ENCODE data around the gene TMEM201. TPM values are rescaled to one million over a fixed set of nuclear protein-coding genes. Genes with fewer than 3 reads are reported as not detected.

TMEM201 gene
- total and polyA plus RNA-seq, 4 donors, result 1.5 to 3.5 (median 2.9) TPM

GRCh38 chr1:9555942-9556341 lies 32.8 kb upstream of the TMEM201 start:
- H3K27me3 ChIP-seq (ENCODE audit: control insufficient read depth in 4 of 4, insufficient read depth in 4 of 4, low read length in 3 of 4), result no peaks in the 10 kb centered on the region
- H3K4me1 ChIP-seq (ENCODE audit: control insufficient read depth in 4 of 4, insufficient read depth in 4 of 4, low read length in 3 of 4), result peaks cover 4 to 37% (median 20%) of the 10 kb centered on the region in 4 donors
- H3K9me3 ChIP-seq (ENCODE audit: control insufficient read depth in 4 of 4, low read length in 3 of 4), result no peaks in the 10 kb centered on the region
- 83% methylated on average over 4 of the region's 4 CpGs for WGBS
- peak overlapping the region in 1 of 2 donors; percentile 17 for H3K9ac ChIP-seq (ENCODE audit: low read depth in 1 of 2, low read length in 2 of 2)
- no peak for DNase-seq (ENCODE audit: low spot score)
- no peak overlapping the region for H3K4me3 ChIP-seq (ENCODE audit: low read depth in 1 of 3, low read length in 3 of 3)
- TF ChIP-seq NR2F2 (IDR thresholded peaks at IDR 0.05) (no peak), JUND (IDR thresholded peaks at IDR 0.05) (no peak), RXRA (IDR thresholded peaks at IDR 0.05) (no peak), SP1 (IDR thresholded peaks at IDR 0.05) (no peak)
- TF ChIP-seq, protein P1, sequence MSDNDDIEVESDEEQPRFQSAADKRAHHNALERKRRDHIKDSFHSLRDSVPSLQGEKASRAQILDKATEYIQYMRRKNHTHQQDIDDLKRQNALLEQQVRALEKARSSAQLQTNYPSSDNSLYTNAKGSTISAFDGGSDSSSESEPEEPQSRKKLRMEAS (IDR thresholded peaks at IDR 0.05), result no peak
- H3K27ac ChIP-seq (ENCODE audit: low read depth in 1 of 2, low read length in 2 of 2), result peak overlapping the region; percentile 74 to 89
- peaks cover 6 to 7% (median 7%) of the 10 kb centered on the region in 4 donors for H3K36me3 ChIP-seq (ENCODE audit: control insufficient read depth in 4 of 4, insufficient read depth in 3 of 4, low read depth in 1 of 4, low read length in 3 of 4)

DNA sequence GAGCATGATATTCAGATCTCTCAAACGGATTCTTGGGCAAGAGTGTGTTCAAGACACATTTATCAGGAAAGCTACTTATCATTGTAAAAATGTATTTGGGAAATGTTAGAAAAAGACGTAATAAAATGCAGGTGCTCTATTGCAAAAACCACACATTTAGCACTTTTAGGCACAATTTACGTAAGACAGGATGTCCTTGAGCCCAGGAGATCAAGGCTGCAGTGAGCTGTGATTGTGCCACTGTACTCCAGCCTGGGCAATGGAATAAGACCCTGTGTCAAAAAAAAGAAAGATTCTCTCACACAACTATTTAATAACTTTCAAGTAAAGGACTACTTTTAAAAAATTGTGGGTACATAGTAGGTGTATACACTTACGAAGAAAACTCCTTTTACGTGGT lies 31.1 kb upstream of the TMEM201 start:
- DNase-seq (ENCODE audit: low spot score), result no peak
- no peak for TF ChIP-seq SP1 (IDR thresholded peaks at IDR 0.05)
- H3K9me3 ChIP-seq (ENCODE audit: control insufficient read depth in 4 of 4, low read length in 3 of 4), result no peaks in the 10 kb centered on the region
- 83% methylated on average over 5 of the region's 5 CpGs for WGBS
- peaks cover 6 to 9% (median 7%) of the 10 kb centered on the region in 4 donors for H3K36me3 ChIP-seq (ENCODE audit: control insufficient read depth in 4 of 4, insufficient read depth in 3 of 4, low read depth in 1 of 4, low read length in 3 of 4)
- H3K9ac ChIP-seq (ENCODE audit: low read depth in 1 of 2, low read length in 2 of 2), result no peak overlapping the region
- H3K4me3 ChIP-seq (ENCODE audit: low read depth in 1 of 3, low read length in 3 of 3), result no peak overlapping the region
- no peak overlapping the region for H3K27ac ChIP-seq (ENCODE audit: low read depth in 1 of 2, low read length in 2 of 2)
- H3K27me3 ChIP-seq (ENCODE audit: control insufficient read depth in 4 of 4, insufficient read depth in 4 of 4, low read length in 3 of 4), result no peaks in the 10 kb centered on the region
- peaks cover 1 to 34% (median 17%) of the 10 kb centered on the region in 4 donors for H3K4me1 ChIP-seq (ENCODE audit: control insufficient read depth in 4 of 4, insufficient read depth in 4 of 4, low read length in 3 of 4)

DNA sequence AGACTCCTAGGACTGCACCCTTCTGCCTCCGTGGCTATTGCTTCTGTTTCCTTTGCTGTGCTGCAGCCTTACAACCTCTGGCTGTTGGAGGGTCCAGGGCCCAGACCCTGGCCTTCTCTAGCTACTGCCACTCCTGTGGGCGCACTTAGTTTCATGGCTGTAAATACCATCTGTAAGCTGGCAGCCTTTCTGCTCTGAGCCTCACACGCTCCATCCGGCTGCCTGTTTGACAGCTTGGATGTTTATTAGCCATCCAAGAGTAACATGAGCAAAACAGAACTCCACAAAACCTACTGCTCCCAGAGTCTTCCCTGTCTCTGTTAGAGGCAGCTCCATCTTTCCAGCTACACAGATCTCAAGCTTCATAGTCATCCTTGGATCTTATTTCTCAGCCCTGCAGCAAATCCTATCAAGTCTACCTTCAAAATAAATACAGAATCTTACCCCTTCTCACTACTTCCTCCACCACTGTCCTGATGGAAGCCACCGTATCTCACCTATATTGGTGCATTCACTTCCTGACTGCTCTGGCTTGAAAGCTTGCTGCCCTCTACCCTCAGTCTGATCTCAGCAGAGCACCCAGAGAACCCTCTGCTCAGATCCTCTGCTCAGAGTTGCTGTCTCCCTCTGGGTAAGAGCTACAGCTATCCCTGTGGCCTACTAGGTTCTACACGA lies 30.3 kb upstream of the TMEM201 start:
- H3K27ac ChIP-seq (ENCODE audit: low read depth in 1 of 2, low read length in 2 of 2), result no peak overlapping the region
- no peak overlapping the region for H3K9ac ChIP-seq (ENCODE audit: low read depth in 1 of 2, low read length in 2 of 2)

More for the DNA sequence above, 30.3 kb upstream of the TMEM201 start:
- H3K4me3 ChIP-seq (ENCODE audit: low read depth in 1 of 3, low read length in 3 of 3), result no peak overlapping the region
- H3K36me3 ChIP-seq (ENCODE audit: control insufficient read depth in 4 of 4, insufficient read depth in 3 of 4, low read depth in 1 of 4, low read length in 3 of 4), result peaks cover 6 to 9% (median 7%) of the 10 kb centered on the region in 4 donors
- no peak for DNase-seq (ENCODE audit: low spot score)
- WGBS, result 89% methylated on average over 6 of the region's 6 CpGs
- no peaks in the 10 kb centered on the region for H3K27me3 ChIP-seq (ENCODE audit: control insufficient read depth in 4 of 4, insufficient read depth in 4 of 4, low read length in 3 of 4)
- peaks cover 1 to 31% (median 17%) of the 10 kb centered on the region in 4 donors for H3K4me1 ChIP-seq (ENCODE audit: control insufficient read depth in 4 of 4, insufficient read depth in 4 of 4, low read length in 3 of 4)
- TF ChIP-seq ZBTB33 (IDR thresholded peaks at IDR 0.05), result no peak
- no peak for TF ChIP-seq SP1 (IDR thresholded peaks at IDR 0.05)
- TF ChIP-seq RAD21 (IDR thresholded peaks at IDR 0.05), result no peak
- TF ChIP-seq REST (IDR thresholded peaks at IDR 0.05), result no peak
- TF ChIP-seq FOXA2 (IDR thresholded peaks at IDR 0.05), result no peak
- TF ChIP-seq HNF4G (IDR thresholded peaks at IDR 0.05), result no peak
- TF ChIP-seq JUND (IDR thresholded peaks at IDR 0.05), result no peak
- TF ChIP-seq EGR1 (IDR thresholded peaks at IDR 0.05; ENCODE audit: low read depth in 2 of 2), result no peak
- TF ChIP-seq NR2F2 (IDR thresholded peaks at IDR 0.05), result no peak
- no peak for TF ChIP-seq FOXA1 (IDR thresholded peaks at IDR 0.05)
- no peak for TF ChIP-seq CTCF (IDR thresholded peaks at IDR 0.05; ENCODE audit: low read depth, low read length, missing input control)
- no peak for TF ChIP-seq YY1 (IDR thresholded peaks at IDR 0.05)
- TF ChIP-seq RXRA (IDR thresholded peaks at IDR 0.05), result no peak
- no peaks in the 10 kb centered on the region for H3K9me3 ChIP-seq (ENCODE audit: control insufficient read depth in 4 of 4, low read length in 3 of 4)
